GM18519 (cell line): ENCODE measurements around the gene NPHP3.

Experiments used
- ATAC-seq: cut with Tn5 transposase; IDR thresholded peaks from one replicate; pipeline ENCODE4 v1.9.1; 2021; ENCODE audit warnings: mild to moderate bottlenecking, moderate library complexity; ENCODE audit not compliant: unreplicated experiment, low FRiP score

Gene NPHP3

DNA sequence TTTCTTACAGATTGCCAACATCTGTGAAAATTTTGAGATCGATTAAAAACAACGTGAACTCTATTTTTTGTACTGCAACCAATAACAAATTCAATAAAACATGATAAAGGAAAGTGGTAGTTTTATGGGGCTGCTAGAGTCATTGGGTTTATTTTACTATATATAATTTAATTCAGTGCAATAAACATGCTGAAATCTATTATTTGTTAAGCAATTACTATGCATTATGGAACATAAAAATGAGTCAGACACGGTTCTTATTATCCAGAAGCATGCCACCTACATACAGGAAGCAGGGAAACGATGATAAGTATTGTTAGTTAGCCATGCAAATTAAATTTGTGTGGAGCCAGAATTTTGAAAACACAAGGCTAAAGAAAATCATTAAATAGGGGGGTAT lies 27.2 kb downstream of the NPHP3 start:
- ATAC-seq = no peak

DNA sequence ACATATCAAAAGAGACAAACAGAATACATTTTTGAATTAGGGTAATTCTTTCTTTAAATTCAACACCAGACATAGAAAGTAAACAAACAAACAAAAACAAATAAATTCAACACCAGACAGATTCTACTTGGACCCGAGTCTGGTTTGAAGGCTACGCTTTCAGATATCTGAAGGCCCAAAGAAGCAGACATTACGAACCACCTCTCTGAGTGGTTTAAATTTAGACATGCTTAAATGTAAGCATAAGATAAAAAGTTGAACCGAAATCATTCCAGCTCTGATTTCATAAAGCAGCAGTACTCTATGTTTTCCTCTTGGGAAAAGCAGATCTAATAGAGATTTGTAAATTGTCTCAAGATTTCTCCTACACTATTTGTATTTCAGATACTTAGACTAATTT lies 32.2 kb downstream of the NPHP3 start:
- ATAC-seq = no peak

- ATAC-seq = no peak
Measured at GRCh38 chr3:132682201-132682600, 40.0 kb downstream of the NPHP3 start.

DNA sequence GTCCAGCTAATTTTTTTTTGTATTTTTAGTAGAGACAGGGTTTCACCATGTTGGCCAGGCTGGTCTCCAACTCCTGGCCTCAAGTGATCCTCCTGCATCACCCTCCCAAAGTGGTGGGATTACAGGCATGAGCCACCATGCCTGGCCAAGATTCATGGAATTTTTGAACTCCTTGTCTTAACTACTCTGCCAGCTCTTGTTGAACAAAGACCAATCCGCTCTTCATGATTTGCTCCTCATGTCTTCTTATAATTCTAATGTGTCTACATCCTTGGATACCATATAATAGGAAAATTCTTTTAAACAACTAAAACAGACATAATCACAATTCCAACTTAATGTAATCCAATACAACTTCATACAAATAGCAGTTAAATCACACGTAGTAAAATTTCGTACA lies 40.8 kb downstream of the NPHP3 start:
- ATAC-seq = no peak

GRCh38 chr3:132679911-132680310 lies 42.3 kb downstream of the NPHP3 start:
- no peak for ATAC-seq

GRCh38 chr3:132675408-132675807 lies 46.8 kb downstream of the NPHP3 start:
- no peak for ATAC-seq

DNA sequence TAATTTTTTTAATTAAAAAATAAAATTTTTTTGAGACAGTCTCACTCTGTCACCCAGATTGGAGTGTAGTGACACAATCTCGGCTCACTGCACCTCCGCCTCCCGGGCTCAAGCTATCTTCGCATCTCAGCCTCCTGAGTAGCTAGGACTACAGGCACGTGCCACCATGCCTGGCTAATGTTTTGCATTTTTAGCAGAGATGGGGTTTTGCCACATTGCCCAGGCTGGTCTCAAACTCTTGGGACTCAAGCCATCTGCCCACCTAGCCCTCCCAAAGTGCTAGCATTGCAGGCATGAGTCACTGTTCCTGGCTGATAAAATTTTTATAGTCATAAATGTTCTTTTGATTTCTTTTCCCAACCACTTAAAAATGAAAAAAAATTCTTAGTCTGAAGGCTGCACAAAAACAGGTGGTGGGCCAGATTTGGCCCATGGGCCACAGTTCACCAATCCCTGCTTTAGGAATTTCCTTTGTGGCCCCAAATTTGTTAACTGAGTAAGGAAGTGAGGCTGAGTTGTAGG lies 52.9 kb downstream of the NPHP3 start:
- ATAC-seq = no peak

GRCh38 chr3:132665230-132665745 lies 56.9 kb downstream of the NPHP3 start:
- no peak for ATAC-seq

DNA sequence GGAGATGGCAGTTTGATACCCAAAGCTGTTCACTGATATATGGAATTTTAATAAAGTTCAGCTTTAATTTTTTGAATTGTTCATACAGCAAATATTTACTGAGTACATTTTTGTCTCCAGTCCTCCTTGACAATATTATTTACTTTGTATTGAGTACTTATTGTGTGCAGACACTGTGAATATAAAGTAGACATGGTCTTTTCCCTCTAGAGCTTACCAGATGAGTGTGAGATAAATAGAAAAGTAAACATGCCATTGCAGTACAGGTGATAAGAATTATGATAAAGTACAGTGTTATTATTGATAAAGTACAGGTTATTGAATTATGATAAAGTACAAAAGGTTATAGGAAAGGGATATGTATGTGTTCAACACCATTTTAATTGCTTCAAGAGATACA lies 60.0 kb downstream of the NPHP3 start:
- no peak for ATAC-seq

DNA sequence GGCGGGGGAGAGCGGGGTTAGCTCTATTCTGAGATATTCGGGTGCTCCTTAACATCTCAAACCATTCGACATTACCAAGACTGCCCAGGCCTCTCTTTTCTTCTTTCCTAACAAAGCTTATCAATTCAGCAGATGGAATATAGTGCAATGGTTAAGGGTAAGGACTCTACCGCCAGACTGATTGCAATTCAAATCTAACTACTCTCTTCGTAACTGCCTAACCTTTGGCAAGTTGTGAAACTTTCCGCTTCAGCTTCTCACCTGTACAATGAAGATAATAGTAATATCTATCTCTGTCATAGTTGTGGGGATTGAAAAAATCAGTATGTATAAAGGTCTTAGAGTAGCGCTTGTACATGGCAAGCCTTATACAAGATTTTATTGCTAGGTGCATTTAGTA lies 61.1 kb downstream of the NPHP3 start:
- no peak for ATAC-seq

GRCh38 chr3:132660811-132661070 lies 61.5 kb downstream of the NPHP3 start:
- ATAC-seq = no peak

GRCh38 chr3:132660052-132660810 lies 62.0 kb downstream of the NPHP3 start, which contains the start of gene UBA5:
TSS of gene UBA5 (plus strand) at chr3:132660329. CDS start at chr3:132660538, 209 bp downstream.
- ATAC-seq = peak; percentile 58

- ATAC-seq = peak; percentile 33
Measured at GRCh38 chr3:132659365-132660051, 62.7 kb downstream of the NPHP3 start, which contains the start of gene ACAD11. TSS of gene ACAD11 (minus strand) at chr3:132659809. CDS start at chr3:132659751, 58 bp downstream.

GRCh38 chr3:132659000-132659364 lies 63.2 kb downstream of the NPHP3 start:
- ATAC-seq = peak; percentile 13

DNA sequence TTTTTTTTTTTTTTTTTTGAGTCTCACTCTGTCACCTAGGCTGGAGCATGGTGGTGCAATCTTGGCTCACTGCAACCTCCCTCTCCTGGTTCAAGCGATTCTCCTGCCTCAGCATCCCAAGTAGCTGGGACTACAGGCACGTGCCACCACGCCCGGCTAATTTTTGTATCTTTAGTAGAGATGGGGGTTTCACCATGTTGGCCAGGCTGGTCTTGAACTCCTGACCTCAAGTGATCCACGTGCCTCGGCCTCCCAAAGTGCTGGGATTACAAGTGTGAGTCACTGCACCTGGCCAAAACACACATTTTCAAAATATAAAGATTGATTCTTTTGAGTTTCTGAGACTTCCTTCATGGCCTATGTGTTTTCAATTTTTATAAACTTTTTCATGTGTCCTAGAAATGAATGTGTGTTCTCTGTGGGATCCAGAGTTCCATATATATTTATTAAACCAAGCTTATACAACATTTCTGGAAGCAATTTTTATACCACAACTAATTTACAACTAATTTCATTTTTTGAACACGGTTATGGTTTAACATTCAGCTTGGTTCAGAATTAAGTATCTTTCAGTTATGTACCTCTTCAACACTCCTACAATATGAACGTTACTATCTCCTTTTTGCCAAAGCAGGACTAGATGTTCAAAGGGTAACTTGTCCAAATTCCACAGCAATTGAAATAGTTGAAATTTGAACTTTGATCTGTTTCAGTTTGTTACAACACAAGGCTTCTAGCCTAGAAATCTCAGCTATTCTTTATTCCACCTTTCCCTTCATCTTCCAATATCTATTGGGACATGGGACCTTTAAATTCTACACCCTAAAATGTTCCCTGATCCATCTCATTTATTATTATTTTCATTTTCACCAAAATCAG lies 64.1 kb downstream of the NPHP3 start:
- no peak for ATAC-seq

DNA sequence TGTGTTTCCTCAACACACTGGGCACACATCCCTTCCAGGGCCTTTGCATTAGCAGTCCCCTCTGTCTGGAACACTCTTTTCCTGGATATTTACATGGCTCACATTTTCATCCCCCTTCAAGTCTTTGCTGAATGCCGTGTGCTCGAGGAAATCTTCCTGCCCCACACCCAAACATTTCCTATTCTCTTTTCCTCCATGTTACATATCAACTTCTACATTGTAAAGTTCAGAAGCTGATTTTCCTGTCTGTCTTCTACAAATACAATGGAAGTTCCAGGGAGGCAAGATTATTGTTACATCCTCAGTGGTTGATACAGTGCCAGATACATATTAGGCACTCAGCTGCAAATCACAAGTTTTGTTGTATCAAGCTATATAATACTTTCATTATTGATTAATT lies 66.7 kb downstream of the NPHP3 start:
- ATAC-seq = no peak

- ATAC-seq = no peak
Measured at GRCh38 chr3:132654721-132655120, 67.5 kb downstream of the NPHP3 start.

- no peak for ATAC-seq
Measured at GRCh38 chr3:132654190-132654589, 68.0 kb downstream of the NPHP3 start.

DNA sequence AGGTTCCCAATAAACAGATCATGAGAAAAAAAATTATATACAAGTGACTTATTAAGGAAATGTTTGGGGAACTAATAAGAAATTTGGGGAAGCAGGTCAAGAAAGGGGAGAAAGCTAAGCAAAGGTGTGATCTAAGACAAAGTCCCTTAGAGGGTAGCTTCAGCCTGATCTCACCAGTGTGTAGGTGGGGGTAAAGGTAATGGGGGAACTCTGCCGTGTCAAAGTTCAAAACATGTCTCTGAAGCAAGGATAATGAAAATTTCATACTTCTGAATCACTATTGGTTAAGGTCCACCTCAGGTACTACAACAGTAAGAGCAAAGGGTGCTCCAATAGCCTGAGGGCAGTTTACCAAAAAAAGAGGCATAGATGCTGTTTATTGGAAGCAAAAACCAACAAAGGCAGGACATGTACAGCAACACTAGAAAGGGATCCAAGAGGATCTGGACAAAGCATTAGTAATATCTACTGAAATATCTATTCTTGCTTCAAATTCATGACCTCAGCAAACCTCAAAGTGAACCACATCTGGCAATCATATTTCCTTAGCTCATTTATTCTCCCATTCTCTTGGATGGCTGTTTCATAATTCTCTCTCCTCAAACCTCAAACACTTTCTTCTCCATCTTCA lies 69.5 kb downstream of the NPHP3 start:
- ATAC-seq = no peak

- no peak for ATAC-seq
Measured at GRCh38 chr3:132650153-132650552, 72.1 kb downstream of the NPHP3 start.
